HFFc6 (cell line): Measurements from ENCODE around the gene SSBP4. TPM values are rescaled to one million over a fixed set of nuclear protein-coding genes. Genes with fewer than 3 reads are reported as not detected.

Experiments used
- DNase-seq: peaks from one replicate; pipeline ENCODE4 v3.0.0-alpha.2; 2018
- H3K27ac Mint-ChIP-seq: 2 replicates; pipeline ENCODE4 v1.8.0; 2020; ENCODE audit warnings: mild to moderate bottlenecking, mixed read lengths
- H3K27me3 Mint-ChIP-seq: 2 replicates; pipeline ENCODE4 v1.8.0; 2021; ENCODE audit warnings: mild to moderate bottlenecking, moderate library complexity, mixed read lengths; ENCODE audit not compliant: insufficient read depth
- H3K36me3 Mint-ChIP-seq: 2 replicates; pipeline ENCODE4 v1.8.0; 2021; ENCODE audit warnings: low read depth, mixed read lengths
- H3K4me1 Mint-ChIP-seq: 2 replicates; pipeline ENCODE4 v1.8.0; 2020; ENCODE audit warnings: low read depth, mixed read lengths
- H3K4me3 Mint-ChIP-seq: 2 replicates; pipeline ENCODE4 v1.8.0; 2020; ENCODE audit warnings: mild to moderate bottlenecking, moderate library complexity, mixed read lengths
- H3K9me3 Mint-ChIP-seq: 2 replicates; pipeline ENCODE4 v1.8.0; 2020; ENCODE audit warnings: mild to moderate bottlenecking, mixed read lengths
- CTCF ChIP-seq: fragments of 200-600 bp; sonication (generic); IDR thresholded peaks from 2 replicates; pipeline ENCODE4 v1.5.0; 2021; ENCODE audit warnings: antibody characterized with exemption, mild to moderate bottlenecking
- total RNA-seq, 6 experiments: library from RNA; stranded (reverse); fragmentation: NEBNext Ultra II Directional; extraction: Animal tissue kit (Norgen Biotek cat#: 25700); gene quantifications; 2 replicates in 1 of 6; 3 replicates in 5 of 6; pipeline ENCODE4 v1.2.3, GENCODE V29; 2021

Gene SSBP4
- total RNA-seq, 6 experiments from 2014 or later: 76.4 to 84.3 (median 80.4) TPM

- no peak overlapping the region for H3K4me3 Mint-ChIP-seq
- H3K27ac Mint-ChIP-seq: no peak overlapping the region
- peaks cover 46% of the 10 kb centered on the region for H3K4me1 Mint-ChIP-seq
- H3K27me3 Mint-ChIP-seq: peaks cover 8% of the 10 kb centered on the region
- H3K36me3 Mint-ChIP-seq: peaks cover 30% of the 10 kb centered on the region
- H3K9me3 Mint-ChIP-seq: peaks cover 5% of the 10 kb centered on the region; the same call in 1 of the 2 replicates
- no peak for TF ChIP-seq CTCF
- DNase-seq: no peak
Observed at GRCh38 chr19:18456974-18457373, 37.8 kb downstream of the SSBP4 start.

GRCh38 chr19:18457483-18458331 lies 38.5 kb downstream of the SSBP4 start:
- peaks cover 40% of the 10 kb centered on the region for H3K4me1 Mint-ChIP-seq
- peaks cover 8% of the 10 kb centered on the region for H3K27me3 Mint-ChIP-seq
- TF ChIP-seq CTCF: no peak
- H3K4me3 Mint-ChIP-seq: no peak overlapping the region
- H3K27ac Mint-ChIP-seq: peak overlapping the region; percentile 36; the same call in 1 of the 2 replicates
- H3K36me3 Mint-ChIP-seq: peaks cover 31% of the 10 kb centered on the region
- no peak for DNase-seq
- peaks cover 5% of the 10 kb centered on the region; the same call in 1 of the 2 replicates for H3K9me3 Mint-ChIP-seq

- no peak for TF ChIP-seq CTCF
- no peak for DNase-seq
- Mint-ChIP-seq H3K27ac (peak overlapping the region; percentile 96; the same call in 1 of the 2 replicates), H3K4me3 (no peak overlapping the region), H3K4me1 (peaks cover 42% of the 10 kb centered on the region), H3K27me3 (peaks cover 12% of the 10 kb centered on the region), H3K36me3 (peaks cover 33% of the 10 kb centered on the region), H3K9me3 (peaks cover 5% of the 10 kb centered on the region; the same call in 1 of the 2 replicates)
Observed at GRCh38 chr19:18460900-18461299, 41.7 kb downstream of the SSBP4 start.

GRCh38 chr19:18461471-18461870 lies 42.3 kb downstream of the SSBP4 start:
- H3K9me3 Mint-ChIP-seq: peaks cover 5% of the 10 kb centered on the region; the same call in 1 of the 2 replicates
- TF ChIP-seq CTCF: no peak
- peaks cover 27% of the 10 kb centered on the region for H3K36me3 Mint-ChIP-seq
- H3K27me3 Mint-ChIP-seq: peaks cover 12% of the 10 kb centered on the region
- no peak overlapping the region for H3K4me3 Mint-ChIP-seq
- peaks cover 42% of the 10 kb centered on the region for H3K4me1 Mint-ChIP-seq
- H3K27ac Mint-ChIP-seq: peak overlapping the region; percentile 67; the same call in 1 of the 2 replicates
- DNase-seq: no peak

GRCh38 chr19:18464646-18465045 lies 45.4 kb downstream of the SSBP4 start:
- Mint-ChIP-seq H3K9me3 (peaks cover under 1% of the 10 kb centered on the region; the same call in 1 of the 2 replicates), H3K27me3 (peaks cover 8% of the 10 kb centered on the region), H3K4me1 (peaks cover 60% of the 10 kb centered on the region), H3K27ac (peak overlapping the region; percentile 76), H3K4me3 (no peak overlapping the region; the same call in none of the 2 replicates), H3K36me3 (peaks cover 19% of the 10 kb centered on the region)
- no peak for TF ChIP-seq CTCF
- peak; percentile 89 for DNase-seq
